ENCODE results near the gene CHN1. TPM values are rescaled to one million over a fixed set of nuclear protein-coding genes. Genes with fewer than 3 reads are reported as not detected.

The CHN1 gene
- total and polyA plus RNA-seq, 3 donors from 2014 or later, result 30.1 to 47.7 (median 42.6) TPM

DNA sequence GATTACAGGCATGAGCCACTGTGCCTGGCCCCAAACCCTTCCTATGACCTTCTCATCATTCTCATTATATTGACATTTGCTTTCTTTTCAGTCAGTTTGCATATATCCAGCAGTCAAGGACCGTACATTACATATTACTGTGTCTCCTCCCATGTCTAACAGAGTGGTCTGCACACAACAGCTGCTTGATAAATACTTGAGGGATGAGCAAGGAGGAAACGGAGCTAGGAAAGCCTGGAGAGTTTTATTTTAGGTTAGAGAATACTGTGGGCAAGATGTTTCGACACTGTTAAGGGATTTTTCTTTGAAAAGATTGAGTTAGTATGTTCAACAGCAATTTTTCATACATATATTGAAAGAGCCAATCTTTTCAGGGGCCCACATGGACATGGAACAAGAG is 164.7 kb downstream of the CHN1 start:
- Histone ChIP-seq H3K27me3 (no peaks in the 10 kb centered on the region), H3K36me3 (ENCODE audit: low read depth, missing control alignments) (no peaks in the 10 kb centered on the region), H3K4me3 (no peak overlapping the region), H3K4me1 (no peaks in the 10 kb centered on the region), H3K27ac (no peak overlapping the region), H3K9me3 (no peaks in the 10 kb centered on the region)
- 85 to 86% methylated on average over 3 of the region's 3 CpGs for WGBS, 2 donors
- intact Hi-C loops (cut with DNase I; ENCODE audit: low total_unique reads), result no loop called here
- TF ChIP-seq, protein P1, sequence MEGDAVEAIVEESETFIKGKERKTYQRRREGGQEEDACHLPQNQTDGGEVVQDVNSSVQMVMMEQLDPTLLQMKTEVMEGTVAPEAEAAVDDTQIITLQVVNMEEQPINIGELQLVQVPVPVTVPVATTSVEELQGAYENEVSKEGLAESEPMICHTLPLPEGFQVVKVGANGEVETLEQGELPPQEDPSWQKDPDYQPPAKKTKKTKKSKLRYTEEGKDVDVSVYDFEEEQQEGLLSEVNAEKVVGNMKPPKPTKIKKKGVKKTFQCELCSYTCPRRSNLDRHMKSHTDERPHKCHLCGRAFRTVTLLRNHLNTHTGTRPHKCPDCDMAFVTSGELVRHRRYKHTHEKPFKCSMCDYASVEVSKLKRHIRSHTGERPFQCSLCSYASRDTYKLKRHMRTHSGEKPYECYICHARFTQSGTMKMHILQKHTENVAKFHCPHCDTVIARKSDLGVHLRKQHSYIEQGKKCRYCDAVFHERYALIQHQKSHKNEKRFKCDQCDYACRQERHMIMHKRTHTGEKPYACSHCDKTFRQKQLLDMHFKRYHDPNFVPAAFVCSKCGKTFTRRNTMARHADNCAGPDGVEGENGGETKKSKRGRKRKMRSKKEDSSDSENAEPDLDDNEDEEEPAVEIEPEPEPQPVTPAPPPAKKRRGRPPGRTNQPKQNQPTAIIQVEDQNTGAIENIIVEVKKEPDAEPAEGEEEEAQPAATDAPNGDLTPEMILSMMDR (IDR thresholded peaks at IDR 0.05), result no peak
- TF ChIP-seq POLR2A (IDR thresholded peaks at IDR 0.05), result no peak
- no peak for DNase-seq

DNA sequence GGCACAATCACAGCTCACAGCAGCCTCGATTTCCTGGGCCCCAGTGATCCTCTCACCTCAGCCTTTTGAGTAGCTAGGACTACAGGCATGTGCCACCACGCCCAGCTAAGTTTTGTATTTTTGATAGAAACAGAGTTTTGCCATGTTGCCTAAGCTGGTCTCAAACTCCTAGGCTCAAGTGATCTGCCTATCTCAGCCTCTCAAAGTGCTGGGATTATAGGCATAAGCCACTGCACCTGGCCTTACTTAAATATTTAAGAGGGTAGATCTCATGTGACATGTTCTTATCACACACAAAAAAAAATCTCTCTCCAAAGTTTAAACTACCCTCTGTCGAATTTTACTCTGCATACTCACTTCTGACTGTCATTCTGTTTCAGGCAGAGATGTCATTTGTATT is 165.5 kb downstream of the CHN1 start:
- no peak for DNase-seq
- Histone ChIP-seq H3K4me1 (no peaks in the 10 kb centered on the region), H3K36me3 (ENCODE audit: low read depth, missing control alignments) (no peaks in the 10 kb centered on the region), H3K4me3 (no peak overlapping the region), H3K27ac (no peak overlapping the region), H3K9me3 (no peaks in the 10 kb centered on the region), H3K27me3 (no peaks in the 10 kb centered on the region)
- intact Hi-C loops (cut with DNase I; ENCODE audit: low total_unique reads), result no loop called here
- WGBS, 2 donors, result 89 to 96% methylated on average over 3 of the region's 3 CpGs
- TF ChIP-seq POLR2A (IDR thresholded peaks at IDR 0.05), result no peak
- TF ChIP-seq, protein P1 (IDR thresholded peaks at IDR 0.05), result no peak

DNA sequence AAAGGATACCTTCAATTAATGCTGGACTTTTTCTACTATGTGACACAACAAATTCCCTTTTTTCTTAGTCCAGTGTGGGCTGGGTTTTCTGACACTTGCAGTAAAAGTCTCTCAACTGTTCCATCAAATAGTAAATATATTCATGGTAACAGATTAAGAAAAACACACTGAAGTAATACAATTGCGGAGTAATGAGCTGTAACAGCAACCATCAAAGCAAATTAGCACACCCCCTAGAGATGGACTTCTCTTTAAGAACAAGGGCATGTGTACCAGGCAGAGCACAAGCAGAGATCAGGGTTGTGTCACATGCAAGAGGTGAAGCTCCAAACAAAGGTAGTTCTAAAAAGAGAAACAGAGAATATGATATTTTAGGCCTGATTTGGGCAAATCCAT is 168.2 kb downstream of the CHN1 start:
- 88 to 97% methylated on average over 1 of the region's 1 CpG for whole genome bisulfite sequencing, 2 donors
- no peaks in the 10 kb centered on the region for H3K27me3 ChIP-seq
- H3K4me1 ChIP-seq, result no peaks in the 10 kb centered on the region
- H3K4me3 ChIP-seq, result no peak overlapping the region
- DNase-seq, result no peak
- H3K27ac ChIP-seq, result no peak overlapping the region
- no peaks in the 10 kb centered on the region for H3K36me3 ChIP-seq (ENCODE audit: low read depth, missing control alignments)
- intact Hi-C loops (cut with DNase I; ENCODE audit: low total_unique reads), result no loop called here
- TF ChIP-seq, protein P1 (IDR thresholded peaks at IDR 0.05), result no peak
- no peak for TF ChIP-seq POLR2A (IDR thresholded peaks at IDR 0.05)
- no peaks in the 10 kb centered on the region for H3K9me3 ChIP-seq

DNA sequence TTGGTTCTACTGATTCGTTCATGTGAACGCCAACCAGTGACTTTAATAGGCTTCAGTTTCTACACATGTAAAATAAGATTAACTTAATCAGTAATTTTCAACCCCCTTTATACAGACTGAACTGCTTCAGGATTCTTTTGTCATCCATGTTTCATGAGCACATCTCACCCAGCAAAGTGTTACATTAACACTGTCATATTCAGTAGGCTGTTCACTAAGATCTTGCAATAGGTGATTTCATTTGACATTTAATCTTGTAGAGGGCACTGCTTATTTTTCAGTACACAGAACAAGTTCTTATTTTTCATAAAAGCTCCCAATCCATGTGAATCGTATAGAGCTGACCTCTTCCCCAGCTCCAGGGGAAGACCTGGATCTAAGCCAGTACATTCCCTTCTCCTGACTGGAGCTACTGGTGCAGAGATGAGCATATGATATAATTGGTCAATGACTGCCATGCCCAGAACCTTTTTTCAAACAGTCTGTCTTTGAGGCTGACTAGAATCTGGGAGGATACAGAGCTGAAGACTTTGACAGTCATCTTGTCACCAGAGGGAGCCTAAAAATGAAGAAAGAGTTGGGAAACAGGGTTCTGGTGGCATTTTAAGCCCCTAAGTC is 168.7 kb downstream of the CHN1 start:
- 72 to 79% methylated on average over 3 of the region's 3 CpGs for WGBS, 2 donors
- no peak overlapping the region for H3K27ac ChIP-seq
- H3K9me3 ChIP-seq, result no peaks in the 10 kb centered on the region
- no peaks in the 10 kb centered on the region for H3K36me3 ChIP-seq (ENCODE audit: low read depth, missing control alignments)
- no peak for TF ChIP-seq POLR2A (IDR thresholded peaks at IDR 0.05)
- TF ChIP-seq, protein P1 (IDR thresholded peaks at IDR 0.05), result no peak
- intact Hi-C loops (cut with DNase I; ENCODE audit: low total_unique reads), result no loop called here
- H3K27me3 ChIP-seq, result no peaks in the 10 kb centered on the region
- no peak for DNase-seq
- H3K4me1 ChIP-seq, result no peaks in the 10 kb centered on the region
- H3K4me3 ChIP-seq, result no peak overlapping the region

DNA sequence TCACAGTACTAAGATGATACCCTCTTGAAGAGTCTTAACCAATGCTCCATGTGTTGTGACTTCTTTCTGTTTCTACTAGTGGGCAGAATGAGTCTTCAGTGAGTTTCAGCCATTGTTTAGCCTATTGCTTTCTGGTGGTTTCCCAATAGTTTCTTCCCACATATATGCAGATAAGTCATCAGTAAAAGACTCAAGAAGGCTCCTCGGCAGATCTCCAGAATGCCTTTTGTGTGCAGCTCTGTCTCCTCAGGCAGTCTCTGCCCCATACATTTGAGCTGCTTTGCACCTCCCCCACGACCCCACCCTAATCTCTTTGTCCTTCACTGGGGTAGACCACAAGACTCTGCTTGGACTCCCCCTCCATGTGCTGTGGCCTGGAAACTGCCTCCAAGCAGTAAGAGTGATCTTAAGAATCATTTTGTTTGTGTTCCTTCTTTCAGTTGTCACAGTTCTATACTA is 169.4 kb downstream of the CHN1 start:
- no peak for TF ChIP-seq POLR2A (IDR thresholded peaks at IDR 0.05)
- TF ChIP-seq, protein P1 (IDR thresholded peaks at IDR 0.05), result no peak
- no peak for DNase-seq
- no peaks in the 10 kb centered on the region for H3K27me3 ChIP-seq
- H3K9me3 ChIP-seq, result no peaks in the 10 kb centered on the region
- no peaks in the 10 kb centered on the region for H3K4me1 ChIP-seq
- intact Hi-C loops (cut with DNase I; ENCODE audit: low total_unique reads), result no loop called here
- H3K27ac ChIP-seq, result no peak overlapping the region
- H3K4me3 ChIP-seq, result no peak overlapping the region
- WGBS, 2 donors, result 52 to 76% methylated on average over 2 of the region's 2 CpGs
- H3K36me3 ChIP-seq (ENCODE audit: low read depth, missing control alignments), result no peaks in the 10 kb centered on the region

Data from testis (tissue), 3 donors.